Hepatocyte (in vitro differentiated cells): ENCODE results near the gene SCAMP5.

Source experiments
- EZH2 ChIP-seq: fragments of 200-600 bp; sonication (generic); IDR thresholded peaks from 2 replicates; pipeline ENCODE4 v1.6.1; 2016; ENCODE audit warnings: antibody characterized with exemption, mild to moderate bottlenecking, borderline replicate concordance
- EZH2phosphoT487 ChIP-seq: fragments of 200-600 bp; sonication (generic); IDR thresholded peaks from one replicate; pipeline ENCODE4 v1.6.1; 2018; ENCODE audit warnings: antibody characterized with exemption, mild to moderate bottlenecking, low read depth, moderate library complexity; ENCODE audit not compliant: unreplicated experiment, severe bottlenecking
- TF ChIP-seq, protein P1 (sequence below): fragments of 200-600 bp; sonication (generic); IDR thresholded peaks from 2 replicates; pipeline ENCODE4 v1.5.1; 2016; ENCODE audit warnings: antibody characterized with exemption, mild to moderate bottlenecking; ENCODE audit not compliant: poor library complexity

DNA sequence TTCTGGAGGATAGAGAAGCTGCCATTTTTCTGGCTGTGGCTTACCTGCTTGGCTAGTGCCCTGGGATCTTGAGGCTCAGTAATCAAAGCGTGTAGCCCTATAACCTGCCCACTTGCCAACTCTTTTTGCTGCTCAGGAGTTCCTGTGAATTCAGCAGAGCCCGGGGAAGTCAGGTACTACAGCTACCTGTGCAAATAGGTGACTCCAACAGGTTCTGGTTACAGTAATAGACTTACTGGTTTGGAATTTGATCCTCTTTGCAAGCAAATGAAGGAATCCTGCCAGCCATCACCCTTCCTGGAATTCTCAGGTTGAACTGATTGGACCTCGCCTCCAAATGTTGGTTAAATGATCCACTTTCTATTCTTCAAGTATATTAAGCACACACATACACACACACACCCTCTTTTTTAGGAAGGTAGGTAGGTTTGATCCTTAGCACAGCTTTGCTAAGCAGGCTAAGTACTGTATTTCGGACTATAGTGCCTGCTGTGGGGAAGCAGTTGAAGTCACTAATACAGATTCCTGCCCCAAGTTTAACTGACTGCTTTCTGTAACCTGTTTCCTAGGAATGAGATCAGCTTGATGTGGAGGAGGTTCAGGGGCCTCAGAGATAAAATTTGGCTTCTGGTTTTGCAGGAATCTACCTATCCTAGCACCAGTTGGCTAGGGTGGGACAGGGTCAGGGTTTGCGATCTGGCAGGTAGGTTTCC is 30.3 kb downstream of the SCAMP5 start:
- no peak for TF ChIP-seq EZH2
- TF ChIP-seq, protein P1, sequence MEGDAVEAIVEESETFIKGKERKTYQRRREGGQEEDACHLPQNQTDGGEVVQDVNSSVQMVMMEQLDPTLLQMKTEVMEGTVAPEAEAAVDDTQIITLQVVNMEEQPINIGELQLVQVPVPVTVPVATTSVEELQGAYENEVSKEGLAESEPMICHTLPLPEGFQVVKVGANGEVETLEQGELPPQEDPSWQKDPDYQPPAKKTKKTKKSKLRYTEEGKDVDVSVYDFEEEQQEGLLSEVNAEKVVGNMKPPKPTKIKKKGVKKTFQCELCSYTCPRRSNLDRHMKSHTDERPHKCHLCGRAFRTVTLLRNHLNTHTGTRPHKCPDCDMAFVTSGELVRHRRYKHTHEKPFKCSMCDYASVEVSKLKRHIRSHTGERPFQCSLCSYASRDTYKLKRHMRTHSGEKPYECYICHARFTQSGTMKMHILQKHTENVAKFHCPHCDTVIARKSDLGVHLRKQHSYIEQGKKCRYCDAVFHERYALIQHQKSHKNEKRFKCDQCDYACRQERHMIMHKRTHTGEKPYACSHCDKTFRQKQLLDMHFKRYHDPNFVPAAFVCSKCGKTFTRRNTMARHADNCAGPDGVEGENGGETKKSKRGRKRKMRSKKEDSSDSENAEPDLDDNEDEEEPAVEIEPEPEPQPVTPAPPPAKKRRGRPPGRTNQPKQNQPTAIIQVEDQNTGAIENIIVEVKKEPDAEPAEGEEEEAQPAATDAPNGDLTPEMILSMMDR = no peak
- no peak for TF ChIP-seq EZH2phosphoT487
